Activated CD4-positive, CD25-positive, alpha-beta regulatory T cell treated with anti-CD3 and anti-CD28 coated beads, Interleukin-2, amount 50 U/mL, for 16 hours (primary cell): ENCODE data around the gene KIF9.
"Not testable (repeated sequence)": the region's sequence is repeated elsewhere in the genome, so short reads cannot be mapped to it uniquely, and the experiment has no call there.

Experiments used
- DNase-seq: peaks from one replicate; pipeline ENCODE4 v3.0.0-alpha.2; 2020; ENCODE audit warnings: low read depth, low spot score

KIF9 gene

DNA sequence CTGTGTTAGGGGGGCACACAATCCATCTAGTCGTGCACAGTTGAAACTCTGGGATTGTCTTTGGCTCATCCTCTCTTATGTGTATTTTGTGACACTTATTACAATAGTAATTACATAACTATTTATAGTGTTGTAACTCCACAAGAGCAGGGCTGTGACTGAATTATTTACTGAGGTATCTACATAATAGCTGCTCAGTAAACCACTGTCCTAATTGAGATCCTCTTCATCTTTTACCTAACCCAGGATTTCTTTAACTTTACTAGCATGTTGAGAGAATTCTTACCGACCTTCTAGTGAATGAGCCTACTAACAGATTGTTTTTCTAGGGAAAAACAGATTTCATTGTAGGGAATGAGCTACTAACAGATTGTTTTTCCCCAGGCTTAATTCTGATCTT is 11.2 kb upstream of the KIF9 start:
- DNase-seq: no peak

DNA sequence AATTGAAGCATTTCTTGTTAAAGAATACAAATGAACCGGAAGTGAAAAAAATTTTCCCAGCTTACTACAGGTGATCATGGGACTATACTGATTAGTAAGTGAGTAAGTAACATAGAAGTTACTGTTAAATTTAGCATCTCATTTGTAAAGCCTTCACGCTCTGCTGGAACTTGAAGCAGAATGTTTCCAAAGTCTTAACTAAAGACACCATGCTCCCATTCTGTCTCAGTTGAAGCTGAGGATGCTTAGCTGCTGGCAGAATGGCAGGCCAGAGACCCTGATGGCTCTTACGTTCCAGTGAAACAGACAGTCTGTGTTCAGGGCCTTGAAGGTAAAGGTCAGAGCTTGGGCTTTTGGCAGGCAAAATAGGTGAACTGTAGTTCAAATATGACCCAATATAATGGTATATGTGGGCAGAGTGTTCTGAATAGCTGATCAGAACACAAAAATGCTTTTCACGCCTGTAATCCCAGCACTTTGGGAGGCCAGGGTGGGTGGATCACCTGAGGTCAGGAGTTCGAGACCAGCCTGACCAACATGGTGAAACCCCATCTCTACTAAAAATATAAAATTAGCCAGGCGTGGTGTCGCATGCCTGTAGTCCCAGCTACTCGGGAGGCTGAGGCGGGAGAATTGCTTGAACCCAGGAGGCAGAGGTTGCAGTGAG is 9.3 kb upstream of the KIF9 start:
- not testable (repeated sequence) for DNase-seq

DNA sequence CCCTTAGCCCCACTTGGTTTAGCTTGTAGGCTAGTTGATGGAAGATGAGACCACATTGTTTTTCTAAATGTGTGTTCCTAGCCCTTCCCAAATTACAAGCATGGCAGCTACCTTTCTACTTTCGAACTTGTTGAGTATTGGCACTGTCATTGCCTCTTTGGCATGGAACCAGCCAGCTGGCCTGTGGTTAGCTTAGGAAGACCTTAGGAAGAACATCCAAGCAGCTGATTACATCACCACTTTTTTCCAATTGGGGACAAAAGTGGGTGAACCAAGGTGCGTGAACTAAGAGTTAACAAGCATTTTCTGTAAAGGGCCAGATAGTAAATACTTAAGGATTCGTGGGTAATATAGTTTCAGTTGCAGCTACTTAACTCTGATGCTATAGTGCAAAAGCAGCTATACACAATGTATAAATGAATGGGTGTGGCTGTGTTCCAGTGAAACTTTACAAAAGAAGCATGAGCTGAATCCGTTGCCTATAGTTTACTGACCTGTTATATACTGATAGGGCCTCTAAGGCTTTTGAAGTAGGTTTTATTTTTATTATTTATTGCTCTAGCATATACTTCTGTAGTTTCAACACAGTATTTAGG is 8.7 kb upstream of the KIF9 start:
- no peak for DNase-seq

GRCh38 chr3:47288966-47289910 is 6.6 kb upstream of the KIF9 start:
- no peak for DNase-seq

DNA sequence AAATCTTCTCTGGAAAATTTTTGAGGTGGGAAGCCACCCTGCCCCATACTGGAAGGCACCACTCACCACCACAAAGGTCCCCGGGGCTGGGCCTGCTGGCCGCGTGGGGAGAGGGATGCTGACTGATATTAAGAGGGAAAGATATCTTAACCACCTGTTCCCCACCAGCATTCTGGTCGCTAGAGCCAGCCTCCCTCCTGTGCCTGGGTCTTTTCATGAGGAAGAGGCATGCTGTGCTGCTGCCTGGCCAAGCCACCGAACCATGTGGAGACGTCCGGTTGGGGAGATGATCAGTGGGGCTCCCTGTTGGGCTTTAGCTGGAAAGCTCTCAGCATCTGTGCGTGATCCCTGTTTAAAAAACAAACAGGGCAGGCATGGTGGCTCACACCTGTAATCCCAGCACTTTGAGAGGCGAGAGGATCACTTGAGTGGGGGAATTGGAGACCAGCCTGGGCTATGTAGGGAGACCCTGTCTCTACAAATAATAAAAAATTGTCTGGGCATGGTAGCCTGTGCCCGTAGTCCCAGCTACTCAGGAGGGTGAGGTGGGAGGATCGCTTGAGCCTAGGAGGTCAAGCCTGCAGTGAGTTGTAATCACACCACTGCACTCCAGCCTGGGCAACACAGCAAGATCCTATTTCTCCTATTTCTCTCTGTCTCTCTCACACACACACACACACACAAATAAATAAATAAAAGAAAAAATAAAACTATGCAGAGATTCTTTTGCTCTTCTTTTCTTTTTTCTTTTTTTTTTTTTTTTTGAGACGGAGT is 1.2 kb upstream of the KIF9 start:
- DNase-seq: no peak

- no peak for DNase-seq
Observed at GRCh38 chr3:47283193-47283537, 566 bp upstream of the KIF9 start.

DNA sequence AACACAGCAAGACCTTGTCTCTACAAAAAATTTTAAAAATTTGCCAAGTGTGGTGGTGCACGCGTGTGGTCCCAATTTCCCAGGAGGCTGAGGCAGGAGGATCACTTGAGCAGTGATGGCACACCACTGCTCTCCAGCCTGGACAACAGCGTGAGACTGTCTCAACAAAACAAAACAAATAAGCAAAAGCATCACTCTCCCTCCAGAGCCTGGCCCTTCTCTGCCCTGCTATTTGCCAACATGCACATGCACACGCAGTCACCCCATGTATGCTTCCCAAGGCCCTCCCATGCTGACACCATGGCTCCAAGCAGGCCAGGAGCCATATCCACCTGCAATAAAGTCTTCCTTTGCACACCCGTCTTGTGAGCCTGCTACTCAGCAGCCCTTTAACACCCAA is 2.1 kb downstream of the KIF9 start:
- DNase-seq: no peak

DNA sequence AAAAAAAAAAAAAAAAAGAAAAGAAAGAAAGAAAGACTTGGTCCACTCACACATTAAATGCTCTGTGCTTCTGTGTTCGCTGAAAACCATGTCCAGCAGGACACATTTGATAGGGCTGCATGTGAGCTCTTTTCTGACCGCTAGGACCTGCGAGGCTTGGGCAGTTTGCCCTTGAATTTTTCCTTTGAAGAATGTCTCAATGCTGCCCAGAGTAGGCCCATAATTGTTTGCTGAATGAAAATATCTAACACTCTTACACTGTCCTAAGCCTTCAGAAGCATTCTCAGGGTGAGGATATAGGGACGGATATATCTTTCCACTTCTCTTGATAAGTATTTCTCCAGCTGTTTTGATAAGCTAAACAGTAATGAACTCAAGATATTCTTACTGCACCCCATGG is 6.0 kb downstream of the KIF9 start:
- DNase-seq: no peak

- no peak for DNase-seq
Observed at GRCh38 chr3:47274652-47275051, 7.9 kb downstream of the KIF9 start.

DNA sequence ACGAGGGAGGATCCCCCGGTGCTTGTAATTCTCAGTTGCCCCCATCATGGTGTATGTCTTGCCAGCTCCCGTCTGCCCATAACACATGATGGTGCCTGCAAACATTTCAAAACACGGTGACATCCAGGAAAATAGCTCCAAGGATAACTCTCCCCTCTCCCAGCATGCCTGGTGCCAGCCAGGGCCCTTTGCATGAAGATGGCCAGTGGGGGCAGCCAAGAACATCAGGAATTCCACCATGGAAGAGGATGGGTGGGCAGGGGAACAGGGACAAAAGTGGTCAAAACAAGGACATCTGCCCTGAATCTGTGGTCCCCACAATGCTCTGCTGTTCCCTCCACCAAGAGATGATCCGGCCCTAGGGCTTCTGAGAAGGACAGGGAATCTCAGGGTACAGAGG is 9.0 kb downstream of the KIF9 start:
- DNase-seq: no peak

DNA sequence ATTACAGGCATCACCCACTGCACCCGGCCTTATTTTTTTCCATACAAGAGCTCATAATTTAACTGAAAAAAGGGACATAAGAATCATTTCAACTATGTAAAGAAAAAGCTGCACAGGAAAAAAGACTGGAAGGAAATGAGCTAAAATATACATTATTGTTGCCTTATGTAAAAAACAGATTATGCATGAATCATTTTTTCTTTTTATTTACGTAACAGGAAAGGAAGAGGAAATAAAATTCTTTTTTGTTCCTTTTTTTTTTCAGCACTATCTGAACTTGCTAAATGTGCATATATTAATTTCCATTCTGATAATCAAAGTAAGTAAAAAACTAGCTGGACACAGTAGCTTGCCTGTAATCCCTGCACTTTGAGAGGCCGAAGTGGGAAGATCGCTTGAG is 12.1 kb downstream of the KIF9 start:
- DNase-seq: no peak

- DNase-seq: no peak
Observed at GRCh38 chr3:47267490-47267824, 15.1 kb downstream of the KIF9 start.

GRCh38 chr3:47266709-47267489 is 15.7 kb downstream of the KIF9 start:
- DNase-seq: no peak

DNA sequence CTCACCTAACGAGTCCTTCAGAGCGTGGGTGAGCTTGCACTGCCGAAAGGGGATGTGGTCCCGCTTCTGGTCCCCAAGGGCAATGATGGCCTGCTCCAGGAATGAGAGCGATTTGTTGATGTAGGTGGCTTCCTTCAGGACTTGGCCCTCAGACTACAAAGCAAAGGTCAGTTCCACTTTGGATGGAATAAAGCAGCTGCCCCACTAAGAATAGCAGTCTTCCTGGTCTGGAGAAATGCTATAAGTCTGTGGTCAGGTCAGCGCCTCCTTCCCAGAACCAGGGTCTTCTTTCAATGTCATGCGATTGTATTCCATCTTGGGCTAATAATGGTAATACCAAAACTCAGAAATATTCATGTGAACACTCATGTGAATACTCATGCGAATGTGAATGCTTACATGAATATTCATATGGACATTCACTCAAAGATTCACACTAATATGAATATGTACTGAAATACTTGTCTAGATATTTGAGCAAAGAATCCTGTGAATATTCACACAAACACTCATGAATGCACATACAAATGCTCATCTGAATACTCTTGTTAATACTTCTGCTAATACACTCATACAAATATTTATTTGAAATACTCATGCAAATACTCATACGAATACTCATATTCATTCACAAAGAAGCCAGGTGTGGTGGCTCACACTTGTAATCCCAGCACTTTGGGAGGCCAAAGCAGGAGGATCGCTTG is 16.7 kb downstream of the KIF9 start:
- DNase-seq: no peak

- no peak for DNase-seq
Observed at GRCh38 chr3:47265008-47265407, 17.6 kb downstream of the KIF9 start.

DNA sequence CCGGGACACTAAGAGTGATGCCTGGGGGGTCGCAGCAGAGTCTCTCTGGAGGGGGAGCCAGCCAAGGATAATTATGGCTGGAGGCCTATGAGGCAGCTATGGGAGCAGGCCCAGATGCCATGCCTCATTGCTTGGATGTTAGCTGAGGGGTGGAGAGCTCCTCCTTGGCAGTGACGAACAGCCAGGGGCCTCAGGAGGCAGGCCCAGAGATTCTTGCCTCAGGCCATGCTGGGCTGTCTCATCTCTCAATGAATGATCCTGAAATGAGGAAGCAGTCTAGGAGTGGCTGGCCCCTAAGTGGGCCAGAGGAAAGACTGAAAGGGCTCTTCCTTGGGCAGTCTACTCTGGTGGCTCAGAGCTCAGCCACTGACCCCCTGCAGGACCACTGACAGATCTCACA is 21.3 kb downstream of the KIF9 start:
- no peak for DNase-seq

DNA sequence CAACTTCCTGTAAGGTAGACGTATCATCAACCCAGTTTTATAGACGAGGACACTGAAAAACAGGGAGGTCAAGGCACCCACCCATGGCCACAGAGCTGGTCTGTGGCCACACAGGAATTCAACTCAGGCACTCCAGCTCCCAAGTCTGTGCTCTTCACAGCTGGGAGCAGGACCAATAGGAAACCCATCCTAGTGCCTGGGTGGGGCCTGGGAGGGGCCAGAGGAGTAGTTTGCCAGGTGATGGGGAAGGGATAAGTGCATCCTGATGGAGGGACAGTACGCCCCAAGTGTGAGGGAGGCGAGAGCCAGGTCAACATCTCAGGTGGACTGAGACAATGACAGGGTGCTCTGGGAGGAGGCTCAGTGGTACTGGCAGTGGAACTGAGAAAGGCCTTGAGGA is 22.0 kb downstream of the KIF9 start:
- DNase-seq: no peak

GRCh38 chr3:47259114-47259513 is 23.5 kb downstream of the KIF9 start:
- no peak for DNase-seq

GRCh38 chr3:47256331-47256730 is 26.3 kb downstream of the KIF9 start:
- not testable (repeated sequence) for DNase-seq

GRCh38 chr3:47251689-47252088 is 30.9 kb downstream of the KIF9 start:
- DNase-seq: no peak

DNA sequence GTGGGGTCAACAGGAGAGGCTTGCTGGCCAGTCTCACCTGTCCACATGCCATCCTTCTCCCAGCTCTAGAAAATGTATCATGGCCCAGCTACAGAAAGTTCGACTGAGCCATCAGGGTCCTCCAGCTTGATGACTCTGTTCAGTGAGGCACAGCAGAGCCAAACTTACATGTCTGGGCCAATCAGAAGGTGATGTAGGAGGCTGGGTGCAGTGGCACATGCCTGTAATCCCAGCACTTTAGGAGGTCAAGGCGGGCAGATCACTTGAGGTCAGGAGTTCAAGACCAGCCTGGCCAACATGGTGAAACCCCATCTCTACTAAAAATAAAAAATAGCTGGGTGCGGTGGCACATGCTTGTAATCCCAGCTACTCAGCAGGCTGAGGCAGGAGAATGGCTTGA is 31.5 kb downstream of the KIF9 start:
- not testable (repeated sequence) for DNase-seq
